ENCODE data around the gene TTC39C. TPM values are rescaled to one million over a fixed set of nuclear protein-coding genes. Genes with fewer than 3 reads are reported as not detected.

The TTC39C gene
- total RNA-seq, 1 experiment from 2014 or later = 24.7 TPM

- Histone ChIP-seq H3K4me3 (ENCODE audit: low read length) (no peak overlapping the region), H3K36me3 (ENCODE audit: low read depth, low read length) (no peaks in the 10 kb centered on the region), H3F3A (ENCODE audit: low read length, unreplicated experiment) (no peaks in the 10 kb centered on the region), H3K4me2 (ENCODE audit: low read length) (0 out of 2 replicates have a peak overlapping the region, but pooled peaks have one; percentile 19), H4K20me1 (ENCODE audit: low read length) (no peaks in the 10 kb centered on the region), H3K27ac (ENCODE audit: low read length) (peak overlapping the region; percentile 5; the same call in 1 of the 2 replicates), H3K9me2 (replicated peaks; ENCODE audit: low read length) (no peaks in the 10 kb centered on the region), H3K4me1 (ENCODE audit: insufficient read depth, low read length) (peaks cover 7% of the 10 kb centered on the region), H3K9ac (ENCODE audit: low read length) (no peak overlapping the region), H3K9me3 (ENCODE audit: low read length) (no peaks in the 10 kb centered on the region), H2AFZ (ENCODE audit: low read length) (no peak overlapping the region), H3K79me2 (ENCODE audit: low read length) (no peaks in the 10 kb centered on the region), H3K27me3 (ENCODE audit: low read length) (no peaks in the 10 kb centered on the region)
- ChIA-PET CTCF (no interaction called here), POLR2A (ENCODE audit: unreplicated experiment) (no interaction called here)
- peak; percentile 89 for TF ChIP-seq CTCF (conservative IDR thresholded peaks at IDR 0.05; ENCODE audit: low read depth, low read length)
- TF ChIP-seq EZH2 (IDR thresholded peaks at IDR 0.05; ENCODE audit: low read length, unreplicated experiment) = no peak
- intact Hi-C loops (cut with micrococcal nuclease) = loop anchor here (2.0 to 5.0 kb wide), 4 partner anchors 67 to 297 kb away; partner anchors contain the start of gene TTC39C
- no TSS peak for BruUV-seq (replicated peaks)
- ATAC-seq (peak; percentile 84), DNase-seq (peak; percentile 87)
Observed at GRCh38 chr18:24118750-24119577, 104.4 kb downstream of the TTC39C start.

GRCh38 chr18:24120676-24121075, 106.1 kb downstream of the TTC39C start:
- intact Hi-C loops (cut with micrococcal nuclease) = no loop called here
- POLR2A ChIA-PET (ENCODE audit: unreplicated experiment) = interaction anchor here (0.6 kb wide), 1 partner anchor 303 kb away, joined by 4 read pairs; no protein-coding TSS in a partner anchor
- H3K4me2 ChIP-seq (ENCODE audit: low read length) = no peak overlapping the region
- no peaks in the 10 kb centered on the region for H3K9me3 ChIP-seq (ENCODE audit: low read length)
- no peak for ATAC-seq
- CTCF ChIA-PET = no interaction called here
- peaks cover 7% of the 10 kb centered on the region for H3K4me1 ChIP-seq (ENCODE audit: insufficient read depth, low read length)
- 0 out of 2 replicates have a peak, but pooled peaks cover 3% of the 10 kb centered on the region for H3K36me3 ChIP-seq (ENCODE audit: low read depth, low read length)
- H3F3A ChIP-seq (ENCODE audit: low read length, unreplicated experiment) = no peaks in the 10 kb centered on the region
- H3K9ac ChIP-seq (ENCODE audit: low read length) = no peak overlapping the region
- BruUV-seq (replicated peaks) = no TSS peak
- H3K27ac ChIP-seq (ENCODE audit: low read length) = no peak overlapping the region
- H3K9me2 ChIP-seq (replicated peaks; ENCODE audit: low read length) = no peaks in the 10 kb centered on the region
- no peaks in the 10 kb centered on the region for H3K79me2 ChIP-seq (ENCODE audit: low read length)
- TF ChIP-seq CTCF (conservative IDR thresholded peaks at IDR 0.05; ENCODE audit: low read depth, low read length) (no peak), EZH2 (IDR thresholded peaks at IDR 0.05; ENCODE audit: low read length, unreplicated experiment) (no peak), EZH2phosphoT487 (IDR thresholded peaks at IDR 0.05; ENCODE audit: borderline replicate concordance, low read length) (no peak)
- no peaks in the 10 kb centered on the region for H4K20me1 ChIP-seq (ENCODE audit: low read length)
- H3K4me3 ChIP-seq (ENCODE audit: low read length) = no peak overlapping the region
- H2AFZ ChIP-seq (ENCODE audit: low read length) = no peak overlapping the region
- DNase-seq = no peak
- H3K27me3 ChIP-seq (ENCODE audit: low read length) = no peaks in the 10 kb centered on the region

- CTCF ChIA-PET = no interaction called here
- POLR2A ChIA-PET (ENCODE audit: unreplicated experiment) = no interaction called here
Observed at GRCh38 chr18:24121625-24122024, 107.1 kb downstream of the TTC39C start.

More at GRCh38 chr18:24121625-24122024, 107.1 kb downstream of the TTC39C start:
- ATAC-seq (no peak), DNase-seq (no peak)
- Histone ChIP-seq H3K36me3 (ENCODE audit: low read depth, low read length) (0 out of 2 replicates have a peak, but pooled peaks cover 3% of the 10 kb centered on the region), H3K9me3 (ENCODE audit: low read length) (no peaks in the 10 kb centered on the region), H3K4me3 (ENCODE audit: low read length) (no peak overlapping the region), H3K4me2 (ENCODE audit: low read length) (no peak overlapping the region), H3K79me2 (ENCODE audit: low read length) (no peaks in the 10 kb centered on the region), H3K27ac (ENCODE audit: low read length) (no peak overlapping the region), H3F3A (ENCODE audit: low read length, unreplicated experiment) (no peaks in the 10 kb centered on the region), H3K4me1 (ENCODE audit: insufficient read depth, low read length) (peaks cover 7% of the 10 kb centered on the region), H4K20me1 (ENCODE audit: low read length) (no peaks in the 10 kb centered on the region), H2AFZ (ENCODE audit: low read length) (no peak overlapping the region), H3K27me3 (ENCODE audit: low read length) (no peaks in the 10 kb centered on the region), H3K9me2 (replicated peaks; ENCODE audit: low read length) (no peaks in the 10 kb centered on the region), H3K9ac (ENCODE audit: low read length) (no peak overlapping the region)
- TF ChIP-seq EZH2 (IDR thresholded peaks at IDR 0.05; ENCODE audit: low read length, unreplicated experiment) (no peak), CTCF (conservative IDR thresholded peaks at IDR 0.05; ENCODE audit: low read depth, low read length) (no peak), EZH2phosphoT487 (IDR thresholded peaks at IDR 0.05; ENCODE audit: borderline replicate concordance, low read length) (no peak)
- no TSS peak for BruUV-seq (replicated peaks)
- intact Hi-C loops (cut with micrococcal nuclease) = no loop called here

Data from PC-3 (cell line).